Cardiac septum (tissue), 1 donor: ENCODE measurements around the gene RGP1. TPM values are rescaled to one million over a fixed set of nuclear protein-coding genes. Genes with fewer than 3 reads are reported as not detected.
A peak's percentile ranks its signal among the peaks of the same experiment; 100 is the strongest.

ENCODE experiments used
- DNase-seq: peaks from one replicate; pipeline ENCODE4 v3.0.0-alpha.2; 2020; ENCODE audit warnings: low spot score
- intact Hi-C: fragments of 100-400 bp; cut with DNase I; formaldehyde crosslinking; loops from one replicate; pipeline ENCODE4 v1.14.0; 2022
- long read RNA-seq: library from polyadenylated mRNA; unstranded; transcript quantifications from one replicate; pipeline ENCODE4 v2.0.0, GENCODE V29; 2021
- total RNA-seq: library from RNA; stranded (reverse); fragmentation: NEBNext Ultra II Directional; extraction: Animal tissue kit (Norgen Biotek cat#: 25700); gene quantifications from one replicate; pipeline ENCODE4 v1.2.1, GENCODE V29; 2021
- donor health status: DM: no; HTN: no; CAD: no.

The RGP1 gene
- total RNA-seq: 40.0 TPM
- long read RNA-seq, full-length matches to known transcripts: 6 of 51 reads
- long read RNA-seq, partial matches to known transcripts: 6 of 51 reads
- long read RNA-seq, other reads (novel, unspliced or antisense): 39 of 51 reads

- DNase-seq: peak; percentile 96
- intact Hi-C loops: loop anchor here (2.0 to 5.0 kb wide), 2 partner anchors 16 to 38 kb away; partner anchors contain the start of genes CREB3 and TLN1
These were observed at the start of gene RGP1, which contains the start of gene GBA2 for GRCh38 chr9:35748858-35749514. Gene RGP1, plus strand, starts transcription at chr9:35749287. Its CDS starts 469 bp downstream, at chr9:35749756. Gene GBA2, minus strand, starts transcription at chr9:35749228. Its CDS starts 524 bp downstream, at chr9:35748704.

GRCh38 chr9:35700031-35700430 is 49.1 kb upstream of the RGP1 start:
- intact Hi-C loops: no loop called here
- DNase-seq: no peak

DNA sequence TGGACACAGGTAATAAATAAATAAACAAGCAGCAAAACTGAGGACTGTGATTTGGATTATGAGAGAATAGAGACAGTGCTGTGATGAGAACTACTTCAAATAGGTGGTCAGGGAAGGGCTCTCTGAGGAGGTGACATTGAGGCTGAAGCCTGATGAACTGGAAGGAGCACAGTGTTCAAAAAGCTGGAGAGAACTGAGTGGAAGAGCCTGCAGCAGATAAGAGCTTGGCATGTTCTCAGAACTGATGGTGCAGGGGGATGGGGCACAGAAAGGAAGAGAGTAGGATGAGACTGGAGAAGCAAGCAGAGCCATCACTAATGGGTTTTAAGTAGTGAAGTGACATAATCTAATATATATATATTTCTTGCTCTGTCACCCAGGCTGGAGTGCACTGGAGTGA is 48.1 kb upstream of the RGP1 start:
- DNase-seq: no peak
- intact Hi-C loops: no loop called here

GRCh38 chr9:35702696-35703095 is 46.4 kb upstream of the RGP1 start:
- intact Hi-C loops: no loop called here
- no peak for DNase-seq

- intact Hi-C loops: no loop called here
- DNase-seq: no peak
These were observed 45.0 kb upstream of the RGP1 start for GRCh38 chr9:35703906-35704672.

- intact Hi-C loops: no loop called here
- DNase-seq: no peak
These were observed 43.7 kb upstream of the RGP1 start for GRCh38 chr9:35705372-35705771.

DNA sequence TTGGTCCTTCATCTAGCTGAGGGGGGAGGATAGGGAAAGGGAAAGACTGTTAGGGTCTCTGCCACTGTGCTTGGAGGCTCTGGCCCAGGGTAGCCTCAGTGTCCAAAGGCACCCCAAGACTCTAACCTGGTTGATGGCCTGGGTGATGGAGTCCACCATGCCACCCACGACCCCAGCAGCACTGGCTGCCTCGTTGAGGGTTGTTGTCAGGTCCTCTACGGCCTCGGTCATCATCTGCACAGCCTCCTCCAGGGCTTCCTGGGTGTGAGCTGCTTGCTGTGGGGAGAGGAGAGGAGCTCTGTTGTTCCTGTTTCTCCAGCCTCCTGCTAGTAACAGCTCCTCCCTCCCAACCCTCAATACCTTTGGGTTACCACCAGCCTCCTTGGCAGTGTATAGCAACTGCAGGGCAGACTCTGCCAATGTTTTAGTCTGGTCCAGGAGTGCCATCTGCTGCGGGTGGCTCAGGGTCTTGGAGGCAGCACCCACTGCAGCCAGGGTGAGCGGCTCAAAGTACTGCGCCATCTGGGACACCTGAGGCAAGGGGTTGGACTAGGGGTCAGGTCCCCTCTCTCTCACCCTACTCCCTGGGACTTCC is 43.2 kb upstream of the RGP1 start:
- DNase-seq: no peak
- intact Hi-C loops: no loop called here

DNA sequence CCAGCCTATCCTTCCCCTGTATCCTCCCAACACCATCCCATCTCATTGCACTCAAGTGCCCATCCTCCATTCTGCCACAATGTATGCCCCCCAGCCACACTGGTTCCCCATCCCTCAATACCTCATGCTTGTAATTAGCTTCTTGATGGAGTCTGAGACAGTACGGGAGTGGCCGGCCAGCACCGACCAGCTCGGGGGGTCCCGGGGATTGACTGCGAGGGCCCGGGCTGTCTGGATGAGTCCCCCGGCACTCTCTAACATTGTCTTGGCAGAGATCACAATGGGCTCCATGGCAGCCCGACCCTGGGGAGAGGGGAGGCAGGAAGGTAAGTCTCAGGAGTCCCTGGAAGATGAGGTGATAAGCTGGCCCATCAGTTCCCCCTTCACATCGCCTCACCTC is 42.1 kb upstream of the RGP1 start:
- intact Hi-C loops: no loop called here
- no peak for DNase-seq

DNA sequence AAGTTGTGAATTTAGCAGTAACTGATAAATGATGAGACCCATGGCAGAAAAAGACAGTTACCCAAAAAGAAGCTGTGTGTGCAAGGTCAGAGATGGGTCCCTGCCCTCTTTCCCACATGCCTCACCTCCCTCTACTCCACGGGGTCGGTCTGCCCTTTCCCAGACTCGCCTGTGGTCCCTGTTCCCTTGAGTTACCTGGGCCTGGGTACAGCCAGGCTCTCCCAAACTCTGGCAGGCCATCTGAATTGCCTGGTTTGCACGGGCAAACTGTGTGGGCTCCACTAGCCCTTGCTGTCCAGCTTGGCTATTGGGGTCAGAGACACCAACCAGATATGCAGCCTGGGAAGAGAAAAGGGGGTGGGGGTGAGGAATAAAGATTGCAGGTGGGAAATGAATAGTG is 40.9 kb upstream of the RGP1 start:
- intact Hi-C loops: no loop called here
- no peak for DNase-seq

DNA sequence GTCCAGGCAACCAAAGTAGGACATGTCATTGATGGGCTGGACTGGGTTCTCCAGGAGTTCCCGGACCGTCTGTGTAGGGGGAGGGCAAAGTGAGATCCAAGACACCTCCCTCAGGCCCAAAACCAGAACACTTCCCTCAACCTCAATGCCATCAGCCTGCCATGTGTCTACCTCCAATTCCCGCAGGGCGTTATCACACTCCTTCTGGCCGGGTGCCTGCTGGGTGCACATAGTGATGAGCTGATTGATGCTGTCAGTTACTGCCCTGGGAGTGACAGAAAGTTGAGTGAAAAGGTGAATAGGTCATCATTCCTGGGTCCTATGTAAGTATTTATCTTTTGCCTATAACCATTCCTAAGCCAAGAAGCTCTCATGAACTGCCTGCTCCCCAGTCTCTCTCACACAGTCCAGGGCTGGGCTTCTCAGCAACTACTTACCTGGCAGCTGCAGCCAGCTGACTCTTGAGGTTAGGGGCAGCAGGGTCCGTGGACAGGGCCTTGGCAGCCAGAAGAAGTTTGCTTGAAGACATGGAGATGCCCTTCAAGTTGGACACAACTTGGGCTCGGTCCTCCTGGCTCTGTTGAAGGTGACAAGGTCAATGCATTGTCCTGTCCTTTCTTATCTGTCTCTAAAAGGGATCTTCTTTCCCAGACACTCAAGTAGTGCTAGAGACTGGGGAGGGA is 38.1 kb upstream of the RGP1 start:
- intact Hi-C loops: no loop called here

DNA sequence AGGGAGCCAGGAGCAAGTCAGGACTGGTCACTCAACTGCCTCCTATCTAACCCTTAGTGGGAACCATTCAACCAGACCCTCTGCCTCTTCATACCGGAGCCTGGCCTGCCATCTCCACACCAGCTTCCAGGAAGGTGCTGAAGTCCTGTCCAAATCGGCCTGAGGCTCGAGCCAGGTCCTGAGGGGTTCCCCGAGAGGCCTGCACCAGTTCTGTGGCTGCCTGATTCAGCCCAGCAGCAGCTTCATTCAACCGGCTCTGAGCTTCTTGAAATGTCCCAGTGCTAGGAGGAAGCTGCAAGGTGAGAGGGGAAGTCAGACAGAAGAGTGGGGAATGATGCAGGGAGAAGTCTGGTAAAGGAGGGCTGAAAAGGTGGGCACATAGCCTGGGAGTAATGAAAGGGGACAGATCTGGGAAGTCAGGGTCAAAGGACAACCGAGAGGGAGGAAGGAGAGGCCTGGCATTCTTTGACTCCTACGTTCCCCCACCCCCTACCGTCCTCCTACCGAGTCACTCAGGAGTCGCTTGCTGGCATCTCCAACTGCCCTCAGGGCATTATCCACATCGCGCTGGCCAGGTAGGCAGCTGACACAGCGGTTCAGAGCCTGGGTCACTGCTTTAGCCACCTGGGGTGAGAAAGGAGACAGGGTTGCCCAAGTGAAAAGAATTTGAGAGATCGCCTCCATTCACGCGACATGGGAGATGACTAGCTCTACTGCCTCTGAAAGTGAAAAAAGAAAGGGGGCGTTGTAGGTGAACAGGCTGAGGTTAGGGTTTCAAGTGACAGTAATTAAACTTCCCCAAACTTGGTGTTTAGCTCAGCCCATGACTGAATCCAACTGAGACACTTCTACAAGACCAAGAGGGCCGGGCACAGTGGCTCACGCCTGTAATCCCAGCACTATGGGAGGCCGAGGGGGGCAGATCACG is 37.3 kb upstream of the RGP1 start:
- intact Hi-C loops: no loop called here
- DNase-seq: no peak

More for the DNA sequence above, 38.1 kb upstream of the RGP1 start:
- DNase-seq: no peak

- DNase-seq: no peak
- intact Hi-C loops: no loop called here
These were observed 36.2 kb upstream of the RGP1 start for GRCh38 chr9:35712762-35713400.

DNA sequence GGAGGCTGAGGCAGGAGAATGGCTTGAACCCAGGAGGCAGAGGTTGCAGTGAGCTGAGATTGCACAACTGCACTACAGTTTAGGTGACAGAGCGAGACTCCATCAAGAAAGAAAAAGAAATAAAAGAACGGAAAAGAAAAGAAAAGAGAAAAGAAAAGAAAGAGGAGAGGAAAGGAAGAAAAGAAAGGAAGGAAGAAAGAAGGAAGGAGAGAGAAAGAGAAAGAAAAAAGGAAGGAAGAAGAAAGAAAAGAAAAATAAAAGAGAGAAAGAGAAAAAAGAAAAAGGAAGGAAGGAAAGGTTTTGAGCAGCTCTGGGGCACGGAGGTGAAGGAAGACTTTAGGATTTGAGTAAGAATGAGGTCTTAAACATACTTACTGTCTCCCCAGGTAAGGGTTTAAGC is 35.5 kb upstream of the RGP1 start:
- DNase-seq: no peak
- intact Hi-C loops: no loop called here

DNA sequence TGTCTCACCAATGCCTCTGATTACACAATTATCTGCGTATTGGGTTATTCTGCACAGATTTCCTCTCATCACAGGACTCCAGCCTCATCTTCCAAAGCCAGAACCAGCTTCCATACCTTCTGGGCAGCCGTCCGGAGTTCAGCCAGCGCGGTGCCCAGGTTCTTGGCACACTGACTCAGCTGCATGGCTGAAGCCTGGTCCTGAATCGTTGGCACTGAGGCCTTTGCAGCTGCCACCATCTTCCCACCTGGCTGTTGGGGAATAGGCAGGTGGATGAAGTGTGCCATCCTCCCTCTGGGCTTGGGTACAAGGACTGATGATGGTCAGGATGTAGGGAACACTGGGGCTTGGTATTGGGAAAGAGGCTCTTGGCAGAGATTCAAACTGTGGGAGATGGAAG is 35.0 kb upstream of the RGP1 start:
- intact Hi-C loops: no loop called here
- DNase-seq: no peak

- intact Hi-C loops: no loop called here
These were observed 34.4 kb upstream of the RGP1 start for GRCh38 chr9:35714579-35715252.

DNA sequence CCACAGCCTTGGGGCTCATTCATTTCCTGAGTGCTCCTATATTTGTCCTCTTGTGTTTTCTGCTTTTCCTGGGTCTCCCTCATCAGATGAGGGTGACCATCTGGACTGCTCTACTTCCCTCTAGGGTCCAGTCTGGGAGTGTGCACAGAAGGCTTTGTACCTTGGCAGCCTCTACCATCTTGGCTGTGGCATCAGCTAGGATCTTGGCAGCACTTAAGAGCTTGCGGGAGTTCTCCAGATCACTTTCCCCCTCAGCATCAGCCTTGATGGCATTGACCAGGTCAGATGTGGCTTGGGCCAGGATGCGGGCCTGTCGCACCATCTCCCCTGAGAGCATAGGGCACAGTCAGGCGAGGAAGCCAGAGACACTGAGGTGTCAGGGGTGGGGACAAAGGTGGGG is 32.9 kb upstream of the RGP1 start:
- intact Hi-C loops: no loop called here
- DNase-seq: no peak

More at GRCh38 chr9:35714579-35715252, 34.4 kb upstream of the RGP1 start:
- no peak for DNase-seq

DNA sequence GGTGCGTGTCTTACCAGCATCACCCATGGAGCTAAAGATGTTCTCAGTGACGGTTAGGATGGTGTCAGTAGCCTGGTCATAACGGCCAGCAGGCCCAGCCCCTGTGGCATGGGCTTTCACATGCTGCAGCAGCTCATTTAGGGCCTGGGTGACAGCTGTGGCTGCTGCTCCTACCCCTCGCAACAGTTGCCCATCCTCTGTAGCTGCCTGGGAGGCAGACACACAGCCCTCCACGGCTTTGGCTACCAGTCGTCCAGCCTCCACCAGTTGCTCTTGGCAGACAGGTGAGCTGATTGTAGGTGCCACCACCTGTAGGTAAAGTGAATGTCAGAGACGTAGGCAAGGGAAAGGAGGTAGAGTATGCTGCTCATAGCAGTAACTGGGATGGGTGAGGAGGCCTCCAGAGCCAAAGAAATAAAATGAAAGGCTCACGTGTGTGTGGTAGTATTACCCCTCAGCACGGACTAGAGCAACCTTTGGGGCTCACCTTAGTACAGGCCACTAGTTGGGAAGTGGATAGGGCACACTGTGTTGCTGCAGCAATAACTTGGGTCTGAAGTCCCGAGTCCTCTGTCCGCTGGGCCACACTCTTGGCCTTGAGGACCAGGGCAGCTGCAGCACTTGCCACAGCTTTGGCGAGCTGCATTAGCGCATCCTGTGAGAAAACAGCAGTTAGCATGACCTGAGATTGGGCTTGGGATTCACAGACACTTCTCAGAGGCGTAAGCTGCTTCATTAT is 31.8 kb upstream of the RGP1 start:
- intact Hi-C loops: no loop called here
- no peak for DNase-seq
